ENCODE measurements around the gene DLGAP4.

DLGAP4 gene

DNA sequence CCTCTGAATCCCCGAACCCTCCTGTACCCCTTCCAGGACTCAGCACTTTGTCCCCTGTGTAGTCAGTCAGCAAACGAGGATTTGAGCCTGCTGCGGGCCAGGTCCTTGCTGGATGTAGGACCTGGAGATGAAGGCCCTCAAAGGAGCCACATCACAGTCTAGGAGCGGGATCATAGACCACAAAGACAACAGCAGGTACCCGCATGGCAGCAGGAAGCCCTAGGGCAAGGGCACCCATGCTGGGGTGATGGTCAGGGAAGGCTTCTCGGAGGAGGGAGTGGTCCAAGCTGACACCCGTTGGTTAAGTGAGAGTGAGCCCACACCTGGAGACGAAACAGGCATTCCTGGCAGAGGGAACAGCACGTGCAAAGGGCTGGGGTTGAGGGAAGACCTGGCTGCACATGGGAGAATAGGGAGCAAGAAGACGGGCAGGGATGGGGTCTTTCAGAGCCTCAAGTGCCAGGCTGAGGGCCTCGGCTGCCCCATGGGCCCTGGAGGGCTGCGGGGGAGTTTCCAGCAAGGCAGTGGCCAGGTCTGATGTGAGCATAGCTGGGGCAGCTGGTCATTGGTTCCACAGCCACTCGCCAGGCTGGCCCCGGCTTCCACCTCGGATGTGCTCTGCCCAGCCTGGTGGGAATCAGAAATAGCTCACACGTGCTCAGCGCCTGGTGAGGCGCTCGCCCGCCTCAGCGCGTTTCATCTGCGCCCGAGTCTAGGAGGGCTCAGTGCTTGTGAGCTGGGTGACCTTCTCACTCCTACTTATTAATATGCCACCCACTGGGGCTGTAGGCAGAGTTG is 15.0 kb downstream of the DLGAP4 start:
- DNase-seq (ENCODE audit: low read depth, low spot score), result no peak

DNA sequence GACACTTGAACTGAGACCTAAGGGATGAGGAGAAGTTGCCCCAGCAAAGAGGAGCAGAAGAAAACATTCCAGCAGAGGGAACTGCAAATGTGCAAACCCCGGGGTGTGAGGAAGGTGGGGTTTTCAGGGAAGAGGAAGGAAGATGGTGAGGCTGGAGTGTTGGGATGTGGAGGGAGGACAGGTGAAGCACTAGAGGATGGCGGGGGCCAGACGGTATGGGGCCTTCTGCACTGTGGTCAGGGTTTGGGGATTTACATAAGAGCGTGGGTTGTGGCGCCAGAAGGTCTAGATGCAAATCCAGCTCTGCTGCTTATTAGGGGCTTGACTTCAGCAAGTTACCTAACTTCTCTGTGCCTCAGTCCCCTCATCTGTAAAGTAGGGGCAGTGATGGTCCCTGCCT is 16.0 kb downstream of the DLGAP4 start:
- DNase-seq (ENCODE audit: low read depth, low spot score), result no peak

DNA sequence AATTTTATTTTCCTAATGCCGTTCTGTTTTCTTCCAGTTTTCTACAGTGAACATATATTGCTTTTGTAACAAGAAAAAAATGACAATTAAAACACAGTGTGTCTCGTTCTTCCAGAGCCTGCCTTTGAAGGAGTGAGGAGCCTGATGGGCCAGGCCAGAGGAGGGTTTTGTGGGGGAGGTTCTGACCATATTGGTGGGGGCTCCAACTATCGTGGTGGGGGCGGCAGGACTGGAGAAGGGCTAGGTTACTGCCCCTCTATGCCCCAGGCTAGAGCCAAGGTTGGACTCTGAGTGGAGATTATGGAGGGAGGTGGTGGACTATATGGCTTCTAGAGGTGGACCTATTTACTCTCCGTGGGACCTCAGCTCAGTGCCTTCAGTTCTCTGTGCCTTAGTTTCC is 24.0 kb downstream of the DLGAP4 start:
- DNase-seq (ENCODE audit: low read depth, low spot score), result no peak

DNA sequence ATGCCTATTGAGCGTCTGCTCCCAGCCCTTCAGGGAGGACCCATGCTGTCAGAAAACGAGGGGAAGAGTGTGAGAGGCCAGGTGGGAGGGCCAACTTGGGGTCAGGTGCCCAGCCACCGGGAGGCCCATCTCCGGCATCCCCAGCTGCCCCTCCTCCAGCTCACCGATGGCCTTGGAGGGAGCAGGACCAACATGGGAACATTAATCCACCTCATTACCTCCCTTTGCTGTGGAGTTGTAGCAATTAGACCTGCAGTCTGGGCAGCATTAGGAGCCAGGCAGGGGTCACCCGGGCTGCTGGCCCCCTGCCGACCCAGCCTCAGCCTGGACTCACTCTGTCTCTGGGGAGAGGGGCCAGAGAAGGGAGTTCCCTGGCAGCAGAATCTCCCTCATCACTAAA is 25.1 kb downstream of the DLGAP4 start:
- DNase-seq (ENCODE audit: low read depth, low spot score), result no peak

DNA sequence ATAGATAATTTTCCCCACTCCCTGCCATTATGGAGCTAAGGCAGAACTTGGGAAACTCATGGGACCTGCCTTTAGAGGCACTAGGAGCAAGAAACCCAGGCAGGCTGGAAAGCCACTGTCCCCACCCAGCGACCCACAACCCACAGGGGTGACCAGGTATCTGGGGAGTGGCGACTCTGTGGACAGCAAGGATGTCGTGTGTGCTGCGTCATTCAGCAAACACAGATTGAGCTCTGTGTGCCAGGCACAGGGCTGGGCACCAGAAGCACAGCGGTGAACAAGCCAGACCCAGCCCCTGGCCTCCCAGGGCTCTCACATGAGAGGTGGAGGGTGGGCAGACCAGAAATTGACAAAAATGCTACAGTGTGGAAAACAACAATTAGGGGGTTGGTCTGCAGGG is 27.7 kb downstream of the DLGAP4 start:
- DNase-seq (ENCODE audit: low read depth, low spot score), result no peak

DNA sequence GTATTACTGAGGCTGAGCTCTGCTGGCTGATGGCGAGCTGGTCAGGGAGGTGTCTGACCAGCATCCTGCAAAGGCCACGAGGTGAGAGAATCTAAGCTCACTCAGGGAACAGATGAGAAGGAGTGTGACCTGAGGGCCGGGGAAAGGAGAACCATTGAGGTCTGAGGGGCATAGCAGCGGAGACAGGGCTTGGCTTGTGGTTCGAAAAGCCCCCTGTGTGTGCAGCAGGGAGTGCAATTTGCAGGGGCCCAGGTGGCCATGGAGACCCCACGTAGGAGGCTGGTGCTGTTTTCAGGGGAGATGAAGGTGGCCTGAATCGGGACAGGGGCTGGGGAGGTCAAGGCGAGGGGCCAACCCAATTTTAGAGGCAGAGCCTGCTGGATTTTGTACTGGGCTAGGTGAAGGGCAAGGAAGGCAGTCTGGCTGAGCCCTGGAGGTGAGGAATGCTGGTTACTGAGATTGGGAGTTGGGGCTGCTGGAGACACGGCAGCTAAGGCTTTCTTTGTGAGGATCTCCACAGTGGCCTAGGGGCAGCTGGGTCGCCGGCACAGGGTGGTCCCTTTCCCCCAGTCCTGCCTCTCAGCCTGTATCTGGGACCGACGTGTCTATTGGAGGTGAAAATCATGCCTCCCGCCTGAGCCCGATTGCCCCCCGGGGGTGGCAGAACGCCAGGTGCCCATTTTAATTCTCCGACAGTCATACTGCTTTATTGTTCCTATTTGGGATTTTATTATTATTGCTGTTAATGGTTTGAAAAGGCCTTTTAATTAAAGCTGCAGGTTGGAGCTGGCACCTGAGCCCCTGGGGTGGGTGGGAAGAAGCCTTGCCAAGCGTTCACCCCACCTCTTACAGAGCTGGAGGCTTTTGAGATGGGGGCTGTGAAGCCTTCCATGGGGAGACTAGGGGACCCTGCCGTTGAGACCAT is 28.4 kb downstream of the DLGAP4 start:
- DNase-seq (ENCODE audit: low read depth, low spot score), result no peak

DNA sequence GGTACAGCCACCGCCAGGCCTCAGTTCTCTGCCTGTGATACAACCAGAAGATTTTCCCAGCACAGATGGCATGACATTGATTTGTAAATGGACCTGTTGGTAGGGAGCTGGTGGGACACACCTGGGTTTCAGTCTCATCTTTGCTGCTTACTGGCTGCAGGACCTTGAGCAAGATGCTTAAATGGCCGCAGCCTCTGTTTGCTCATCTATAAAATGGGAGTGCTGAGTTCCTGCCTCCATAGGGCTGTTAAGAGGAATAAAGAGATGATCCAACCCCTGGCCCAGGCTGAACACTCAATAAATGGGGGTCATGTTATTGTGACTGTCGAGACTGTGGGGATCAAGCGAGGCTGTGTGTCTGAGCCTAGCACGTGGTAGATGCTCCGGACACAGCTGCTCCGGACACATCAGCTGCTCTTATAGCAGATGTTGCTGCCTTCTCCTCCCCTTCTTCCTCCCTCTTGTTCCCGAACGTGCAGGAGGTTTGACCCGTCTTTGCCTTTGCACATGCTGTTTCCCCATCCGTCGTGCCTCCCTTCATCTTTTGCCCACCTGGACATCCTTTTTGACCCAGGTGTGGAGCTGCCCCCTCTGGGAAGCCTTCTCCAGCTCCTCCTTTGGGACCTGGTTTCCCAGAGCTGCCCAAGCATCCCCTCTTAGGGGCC is 29.2 kb downstream of the DLGAP4 start:
- no peak for DNase-seq (ENCODE audit: low read depth, low spot score)

DNA sequence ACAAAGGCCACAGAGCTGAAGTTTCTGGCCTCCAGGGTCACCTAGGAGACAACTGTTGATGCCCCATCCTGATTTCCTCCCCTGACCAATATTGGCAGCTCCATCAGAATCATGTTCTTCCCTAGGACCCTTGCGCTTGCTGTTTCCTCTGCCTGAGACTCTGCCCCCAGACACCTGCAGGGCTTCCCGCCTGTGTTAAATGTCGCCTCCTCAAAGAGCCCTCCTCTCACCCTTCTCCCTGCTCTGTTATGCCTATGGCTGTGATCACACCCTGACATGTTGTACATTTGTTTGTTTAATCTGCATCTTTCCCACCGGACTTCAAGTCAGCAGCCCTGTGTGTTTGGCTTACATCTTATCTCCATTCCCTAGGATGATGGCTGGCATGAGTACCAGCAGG is 30.1 kb downstream of the DLGAP4 start:
- no peak for DNase-seq (ENCODE audit: low read depth, low spot score)

DNA sequence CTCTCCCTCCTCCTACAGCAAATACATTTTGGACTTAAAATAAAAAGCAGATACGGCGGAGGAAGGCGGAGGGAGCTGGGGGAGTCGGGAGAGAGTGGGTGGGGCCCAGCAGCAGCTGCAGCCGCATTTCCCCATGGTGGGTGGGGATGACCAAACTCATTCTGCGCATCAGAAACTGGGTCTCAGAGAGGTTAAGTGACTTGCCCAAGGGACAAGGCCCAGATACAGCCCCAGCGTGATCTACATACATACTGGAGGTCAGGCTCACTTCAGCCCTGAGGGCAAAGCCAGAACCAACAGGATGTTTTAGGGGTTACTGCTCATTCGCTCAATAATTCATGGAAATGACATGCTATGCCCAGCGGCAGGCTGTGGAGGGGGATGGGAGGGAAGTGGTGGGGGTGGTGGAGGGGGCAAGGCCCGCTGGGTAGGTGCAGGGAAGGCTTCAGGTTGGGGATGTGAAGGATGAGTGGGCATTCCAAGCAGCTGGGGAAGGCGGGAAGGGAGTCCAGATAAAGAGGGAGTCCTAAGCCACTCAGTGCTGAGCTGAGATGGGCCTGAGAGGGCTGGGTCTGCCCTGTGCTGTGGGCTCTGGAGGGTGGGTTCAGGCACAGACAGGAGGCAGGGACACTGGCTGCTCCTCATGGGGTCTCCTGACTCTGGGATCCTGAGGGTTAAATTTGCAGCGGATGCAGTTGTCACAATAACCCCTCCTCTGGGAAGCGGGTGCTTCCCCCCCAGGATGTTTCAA is 31.0 kb downstream of the DLGAP4 start:
- no peak for DNase-seq (ENCODE audit: low read depth, low spot score)

DNA sequence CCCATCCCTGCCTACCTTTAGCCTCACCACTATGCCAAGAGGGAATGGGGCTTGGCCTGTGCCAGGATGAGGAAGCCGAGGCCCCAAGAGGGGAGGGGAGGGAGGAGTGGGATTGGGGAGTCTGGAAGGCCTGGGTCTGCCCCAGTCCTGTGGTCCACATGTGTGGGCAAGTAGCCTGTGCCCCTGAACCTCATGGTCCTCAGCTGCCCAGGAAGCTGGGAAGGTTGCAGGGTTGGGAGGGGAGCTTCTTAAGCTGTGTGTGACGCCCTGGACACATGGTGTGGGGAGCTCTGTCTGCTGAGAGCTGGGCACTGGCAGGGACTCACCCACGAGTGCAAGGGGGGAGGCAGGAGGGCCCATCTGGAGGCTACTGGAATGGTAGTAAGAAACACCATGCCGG is 31.7 kb downstream of the DLGAP4 start:
- no peak for DNase-seq (ENCODE audit: low read depth, low spot score)

DNA sequence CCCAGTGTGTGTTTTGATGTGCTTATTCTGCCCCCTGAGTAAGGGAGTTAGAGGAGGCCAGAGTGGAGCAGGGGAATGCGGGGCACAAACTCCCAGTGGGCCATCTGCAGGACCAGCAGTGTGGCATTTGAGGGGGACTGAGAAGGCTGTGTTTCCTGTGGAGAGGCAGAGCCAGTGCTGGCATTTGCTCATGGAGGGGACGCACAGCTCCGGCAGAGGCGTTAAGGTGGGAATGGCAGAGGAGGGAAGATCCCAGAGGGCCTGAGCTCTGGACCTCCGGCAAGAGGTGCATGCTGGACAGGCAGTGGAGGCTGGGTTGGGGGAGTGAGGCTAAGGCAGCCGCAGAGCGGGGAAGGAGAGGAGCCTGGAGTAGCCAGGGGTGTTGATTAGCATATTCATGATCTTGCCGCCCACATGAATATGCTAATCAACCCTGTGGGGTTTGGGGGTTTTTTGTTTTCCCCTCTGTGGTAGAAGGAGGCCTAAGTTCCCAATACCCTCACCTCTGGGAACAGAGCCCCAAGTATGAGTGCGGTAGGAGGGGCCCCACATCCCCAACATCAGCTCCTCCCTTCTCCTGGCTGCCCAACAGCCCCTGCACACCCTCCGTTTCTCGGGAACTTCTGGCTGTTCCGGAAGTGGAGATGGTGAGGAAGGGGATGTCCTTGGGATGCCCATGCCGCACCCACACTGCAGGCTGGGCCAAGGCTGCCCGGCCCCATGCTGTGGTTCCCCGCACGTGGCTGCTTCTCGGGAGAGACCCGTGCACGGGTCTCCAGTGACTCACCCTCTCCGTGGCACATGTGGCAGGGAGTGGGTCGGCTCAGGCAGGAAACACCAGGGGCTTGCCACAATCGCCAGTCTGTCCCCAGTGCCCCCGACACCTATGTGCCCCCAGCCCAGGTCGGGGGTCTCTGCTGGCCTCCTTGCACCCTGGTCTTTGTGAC is 33.8 kb downstream of the DLGAP4 start:
- DNase-seq (ENCODE audit: low read depth, low spot score), result no peak

DNA sequence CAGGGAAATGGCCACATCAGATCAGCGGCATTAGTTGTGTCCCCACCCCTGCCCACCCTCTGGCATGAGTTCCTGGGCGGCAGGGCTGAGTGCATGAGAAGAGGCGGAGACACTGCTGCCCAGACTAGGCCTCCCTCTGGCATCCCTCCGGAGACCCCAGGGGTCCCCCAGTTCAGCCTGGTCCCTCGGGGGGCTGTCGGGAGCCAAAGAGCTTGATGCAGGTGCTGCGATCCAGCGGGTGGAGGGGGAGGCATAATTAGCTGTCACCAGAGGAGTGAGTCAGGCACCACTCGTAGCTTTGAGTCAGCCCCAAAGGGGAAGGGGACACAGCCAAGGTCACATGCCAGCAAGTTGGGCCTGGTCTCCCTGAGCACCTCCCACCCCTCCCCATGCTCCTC is 34.5 kb downstream of the DLGAP4 start:
- DNase-seq (ENCODE audit: low read depth, low spot score), result no peak

DNA sequence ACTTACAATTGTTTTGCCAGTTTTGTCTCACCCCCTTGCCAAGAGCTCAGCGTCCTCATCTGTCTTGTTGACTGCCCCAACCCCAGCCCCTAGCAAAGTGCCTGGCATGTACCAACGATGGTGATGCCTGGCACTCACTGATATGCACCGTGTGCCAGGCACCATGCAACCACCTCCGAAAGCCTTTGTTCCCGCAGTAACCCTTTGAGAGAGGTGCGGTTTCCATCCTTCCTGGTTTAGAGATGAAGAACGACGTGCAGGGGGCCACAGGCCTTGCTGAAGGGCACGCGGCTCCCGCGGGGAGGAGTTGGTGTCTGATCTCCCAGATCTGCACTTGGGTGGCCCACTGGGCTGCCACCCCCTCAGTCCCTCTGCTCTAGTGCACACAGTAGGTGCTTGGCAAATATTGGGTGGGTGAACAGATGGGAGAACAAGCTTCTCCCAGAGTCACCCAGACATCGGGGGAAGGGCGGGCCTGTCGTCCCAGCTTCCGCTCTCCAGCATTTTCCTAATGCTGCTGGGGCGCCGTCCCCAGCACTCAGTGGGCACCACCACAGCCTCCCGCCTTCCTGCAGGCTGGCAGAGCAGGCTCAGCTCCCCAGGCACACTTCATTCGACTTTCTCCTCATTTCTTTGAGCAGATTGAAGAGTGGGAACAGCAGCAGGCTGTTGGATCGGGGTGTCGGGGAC is 35.3 kb downstream of the DLGAP4 start:
- no peak for DNase-seq (ENCODE audit: low read depth, low spot score)

DNA sequence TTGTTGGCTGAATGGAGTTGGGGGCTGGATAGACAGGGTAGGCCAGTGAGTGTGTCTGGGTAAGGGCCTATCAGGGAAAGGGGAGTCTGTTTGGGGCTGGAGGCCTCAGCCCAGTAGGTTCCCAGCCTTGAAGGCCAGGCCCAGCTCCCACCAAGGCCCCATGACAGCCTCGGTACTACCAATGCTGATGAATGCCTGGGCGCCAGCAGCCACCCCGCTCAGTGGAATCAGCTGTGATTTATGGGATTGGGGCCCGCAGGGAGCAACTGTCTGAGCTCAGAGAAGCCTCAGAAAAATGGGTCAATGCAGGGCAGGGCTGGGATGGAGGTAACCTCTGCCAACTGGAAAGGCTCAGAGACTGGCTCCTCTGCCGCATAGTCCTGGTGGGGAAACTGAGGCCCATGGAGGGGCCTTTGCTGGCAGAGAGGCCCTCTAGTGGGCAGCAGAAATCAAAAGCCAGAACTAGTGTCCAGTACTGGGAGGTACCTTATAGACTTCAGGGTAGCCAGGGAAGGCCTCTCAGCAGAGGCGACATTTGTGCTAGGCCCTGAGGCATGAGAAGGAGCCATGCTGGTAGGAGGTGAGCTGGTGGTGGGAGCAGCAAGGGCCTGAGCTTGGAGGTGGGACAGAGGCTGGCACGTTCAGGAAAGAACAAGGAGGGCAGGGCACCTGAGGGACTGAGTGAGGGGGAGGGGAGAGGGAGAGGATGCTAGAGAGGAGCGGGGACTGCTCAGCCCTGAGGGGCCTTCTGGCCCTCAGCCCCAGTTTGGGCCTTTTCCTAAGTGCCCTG is 36.4 kb downstream of the DLGAP4 start:
- no peak for DNase-seq (ENCODE audit: low read depth, low spot score)

DNA sequence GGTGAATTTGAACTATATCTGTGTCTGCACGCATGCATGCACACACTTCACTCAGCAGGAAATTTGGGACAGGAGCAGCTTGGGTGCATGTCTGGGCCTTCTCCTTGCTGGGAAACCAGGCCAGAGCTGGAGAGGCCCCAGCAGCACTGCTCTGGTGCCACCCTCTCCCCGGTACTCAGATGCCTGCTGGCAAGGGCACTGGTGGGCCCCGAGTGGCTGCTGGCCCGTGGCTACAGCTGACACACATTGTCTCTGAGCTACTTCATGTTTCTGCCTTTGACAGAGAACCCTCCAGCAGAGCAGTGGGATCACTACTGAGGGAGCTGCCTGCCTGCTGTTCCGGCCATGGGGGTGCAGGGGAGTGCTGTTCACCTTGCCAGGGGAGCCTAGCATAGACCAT is 37.5 kb downstream of the DLGAP4 start:
- no peak for DNase-seq (ENCODE audit: low read depth, low spot score)

DNA sequence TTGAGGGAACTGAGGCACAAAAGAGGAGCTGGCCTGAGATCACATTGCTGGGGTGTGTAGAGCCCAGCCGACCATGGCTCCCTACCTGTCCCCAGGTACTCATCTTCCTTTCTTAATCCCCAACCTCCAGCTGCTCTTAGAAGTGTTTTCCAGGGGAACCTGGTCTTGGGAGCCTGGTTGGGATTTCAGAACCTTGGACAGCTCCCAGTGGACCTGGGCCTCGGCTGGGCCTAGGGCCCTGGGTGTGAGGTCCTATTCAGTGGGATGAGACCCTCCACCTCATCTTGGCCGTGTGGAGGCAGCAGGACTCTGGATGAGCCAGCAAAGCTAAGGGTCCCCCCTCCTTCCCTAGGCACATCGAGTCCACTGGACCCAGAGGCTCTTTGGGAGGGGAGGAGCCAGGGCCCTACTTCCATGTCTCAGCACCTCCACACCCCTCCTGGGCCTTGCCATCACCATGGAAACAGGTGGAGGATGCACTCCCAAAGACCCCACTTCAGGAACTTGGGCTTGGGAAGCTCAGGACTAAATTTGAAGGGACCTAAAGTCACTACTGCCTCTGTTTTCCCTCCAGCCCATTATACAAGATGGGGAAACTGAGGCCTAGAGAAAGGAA is 38.5 kb downstream of the DLGAP4 start:
- no peak for DNase-seq (ENCODE audit: low read depth, low spot score)

DNA sequence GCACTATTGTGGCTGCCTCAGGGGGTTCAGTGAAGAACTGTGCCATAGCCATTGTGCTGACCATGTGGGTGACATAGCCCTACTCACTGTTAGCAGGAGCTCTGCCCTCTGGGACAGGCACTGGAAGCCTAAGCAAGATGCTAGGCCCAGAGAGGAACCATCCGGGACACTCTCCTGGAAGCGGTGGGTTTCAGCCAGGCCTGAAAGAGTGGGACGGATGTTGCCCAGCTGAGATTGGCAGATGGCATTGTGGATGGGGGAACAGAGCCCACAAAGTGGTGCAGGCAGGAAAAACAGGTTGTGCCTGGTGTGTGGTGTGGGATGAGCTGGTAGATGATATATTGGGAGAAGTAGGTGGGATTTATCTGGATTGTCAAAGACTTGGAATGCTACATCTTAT is 40.1 kb downstream of the DLGAP4 start:
- no peak for DNase-seq (ENCODE audit: low read depth, low spot score)

DNA sequence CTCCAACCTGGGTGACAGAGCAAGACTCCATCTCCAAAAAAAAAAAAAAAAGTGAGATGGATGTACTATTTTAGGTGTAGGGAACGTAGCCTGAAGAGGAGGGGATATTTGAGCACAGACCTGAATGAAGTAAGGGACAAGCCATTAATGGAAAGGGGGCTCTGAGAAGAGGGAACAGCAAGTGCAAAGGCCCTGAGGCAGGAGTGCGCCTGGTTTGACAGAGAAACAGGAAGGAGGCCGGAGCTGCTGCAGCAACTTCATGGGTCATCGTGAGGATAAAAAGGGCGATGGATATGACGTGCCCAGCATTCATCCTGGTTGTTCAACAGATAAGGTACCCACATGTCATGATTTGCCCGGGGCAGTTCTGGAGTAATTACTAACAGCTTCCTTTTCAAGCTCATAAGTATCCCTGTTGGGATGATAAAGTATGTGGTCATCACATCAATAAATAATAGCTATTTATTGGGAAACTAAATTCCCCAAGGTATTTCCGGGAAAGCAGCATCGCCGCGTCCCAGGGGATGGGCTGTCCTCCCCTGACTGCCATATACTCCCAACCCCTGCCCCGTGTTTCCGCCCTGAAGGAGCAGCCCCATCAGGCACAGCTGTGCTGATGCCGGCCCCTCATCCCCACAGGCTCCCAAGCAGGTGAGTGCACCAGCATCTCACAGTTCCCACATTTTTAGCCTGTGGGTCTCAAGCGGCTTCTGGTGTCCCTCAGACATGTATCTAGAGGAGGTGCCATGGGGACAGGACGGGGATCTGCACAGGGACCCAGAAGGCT is 43.4 kb downstream of the DLGAP4 start:
- DNase-seq (ENCODE audit: low read depth, low spot score), result no peak

Measured in activated naive CD8-positive, alpha-beta T cell treated with anti-CD3 and anti-CD28 coated beads, Interleukin-2, amount 50 U/mL, for 16 hours (primary cell).